ENCODE results near the gene METRN. TPM values are rescaled to one million over a fixed set of nuclear protein-coding genes. Genes with fewer than 3 reads are reported as not detected.
"Not testable (repeated sequence)": the region's sequence is repeated elsewhere in the genome, so short reads cannot be mapped to it uniquely, and the experiment has no call there.

METRN gene
- polyA plus RNA-seq, 2 of the 4 experiments (the other 2 are of a cell fraction): 41.0 to 82.2 TPM

DNA sequence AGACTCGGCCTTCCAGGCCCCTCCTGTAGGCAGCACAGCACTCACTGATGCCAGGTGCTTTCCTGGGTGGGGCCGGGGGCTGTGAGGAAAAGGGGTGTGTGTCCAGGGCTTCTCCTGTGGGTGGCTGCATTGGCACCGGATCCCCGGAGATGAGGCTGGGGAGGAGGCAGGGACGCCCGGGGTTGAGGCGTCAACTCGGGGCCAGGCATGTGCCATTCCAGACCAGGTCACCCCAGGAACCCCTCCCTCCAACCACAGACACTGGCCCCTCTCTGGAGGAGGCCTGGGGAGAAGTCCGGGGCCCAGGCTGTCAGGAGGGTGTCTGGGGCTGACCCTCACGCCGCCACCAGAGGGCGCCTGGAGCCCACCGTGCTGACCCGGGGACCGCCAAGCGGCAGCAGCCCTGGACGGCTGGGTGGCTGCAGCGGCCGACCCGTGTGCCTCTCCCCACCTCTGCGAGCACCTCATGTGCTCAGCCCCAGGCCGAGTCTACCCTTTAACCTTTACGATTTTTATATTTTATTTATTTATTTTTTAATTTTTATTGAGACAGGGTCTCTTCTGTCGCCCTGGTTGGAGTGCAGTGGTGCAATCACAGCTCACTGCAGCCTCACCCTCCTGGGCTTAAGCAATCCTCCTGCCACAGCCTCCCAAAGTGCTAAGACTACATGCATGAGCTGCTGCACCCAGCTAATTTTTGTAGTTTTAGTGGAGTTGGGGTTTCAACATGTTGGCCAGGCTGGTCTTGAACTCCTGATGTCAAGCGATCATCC, 3.2 kb upstream of the METRN start (continued):
- TF ChIP-seq, protein P1, sequence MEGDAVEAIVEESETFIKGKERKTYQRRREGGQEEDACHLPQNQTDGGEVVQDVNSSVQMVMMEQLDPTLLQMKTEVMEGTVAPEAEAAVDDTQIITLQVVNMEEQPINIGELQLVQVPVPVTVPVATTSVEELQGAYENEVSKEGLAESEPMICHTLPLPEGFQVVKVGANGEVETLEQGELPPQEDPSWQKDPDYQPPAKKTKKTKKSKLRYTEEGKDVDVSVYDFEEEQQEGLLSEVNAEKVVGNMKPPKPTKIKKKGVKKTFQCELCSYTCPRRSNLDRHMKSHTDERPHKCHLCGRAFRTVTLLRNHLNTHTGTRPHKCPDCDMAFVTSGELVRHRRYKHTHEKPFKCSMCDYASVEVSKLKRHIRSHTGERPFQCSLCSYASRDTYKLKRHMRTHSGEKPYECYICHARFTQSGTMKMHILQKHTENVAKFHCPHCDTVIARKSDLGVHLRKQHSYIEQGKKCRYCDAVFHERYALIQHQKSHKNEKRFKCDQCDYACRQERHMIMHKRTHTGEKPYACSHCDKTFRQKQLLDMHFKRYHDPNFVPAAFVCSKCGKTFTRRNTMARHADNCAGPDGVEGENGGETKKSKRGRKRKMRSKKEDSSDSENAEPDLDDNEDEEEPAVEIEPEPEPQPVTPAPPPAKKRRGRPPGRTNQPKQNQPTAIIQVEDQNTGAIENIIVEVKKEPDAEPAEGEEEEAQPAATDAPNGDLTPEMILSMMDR (IDR thresholded peaks at IDR 0.05): peak; percentile 89
- peak; percentile 84 for TF ChIP-seq SMC3 (IDR thresholded peaks at IDR 0.05)

DNA sequence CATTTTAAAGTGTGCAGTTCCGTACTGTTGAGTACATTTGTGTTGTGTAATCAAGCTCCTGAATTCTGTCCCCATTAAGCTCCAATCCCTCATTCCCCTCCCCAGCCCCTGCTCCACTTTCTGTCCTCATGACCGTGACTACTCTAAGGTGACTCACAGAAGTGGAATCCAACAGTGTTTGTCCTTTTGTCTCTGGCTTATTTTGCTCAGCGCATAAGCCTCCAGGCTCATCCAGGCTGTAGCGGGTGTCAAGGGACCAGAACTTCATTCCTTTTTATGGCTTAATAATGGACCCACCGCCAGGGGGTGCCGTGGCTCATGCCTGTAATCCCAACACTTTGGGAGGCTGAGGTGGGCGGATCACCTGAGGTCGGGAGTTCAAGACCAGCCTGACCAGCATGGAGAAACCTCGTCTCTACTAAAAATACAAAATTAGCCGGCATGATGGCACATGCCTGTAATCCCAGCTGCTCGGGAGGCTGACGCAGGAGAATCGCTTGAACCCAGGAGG, 2.1 kb upstream of the METRN start:
- DNase-seq (ENCODE audit: low read depth in 1 of 2, low spot score in 1 of 2): peak; percentile 95 to 99
- 9% methylated on average over 12 of the region's 13 CpGs for WGBS (ENCODE audit: missing lambda C conversion rate)
- peak; percentile 37 to 67 for ATAC-seq
- Histone ChIP-seq H3K4me2 (peak overlapping the region; percentile 70), H3K27ac (peak overlapping the region; percentile 86 to 99), H3K4me1 (peaks cover 66% of the 10 kb centered on the region), H3K4me3 (peak overlapping the region; percentile 16; the same call in 1 of the 3 replicates)
- ChIA-PET CTCF (interaction anchor here (0.7 to 25.1 kb wide), 22 partner anchors 10 to 386 kb away, joined by 3 to 656 read pairs (median 6); partner anchors contain the start of genes ANTKMT, CCDC78, CHTF18 and CIAO3), POLR2A (interaction anchor here (1.0 to 2.1 kb wide), 4 partner anchors 8 to 15 kb away, joined by 3 to 33 read pairs (median 4); partner anchors contain the start of genes ANTKMT and CCDC78)
- not testable (repeated sequence) for H3K9me3 ChIP-seq
- peak; percentile 99 for FAIRE-seq
- TF ChIP-seq EP300 (IDR thresholded peaks at IDR 0.05) (peak in 1 of 2 experiments; percentile 31; a peak in 1 of 5 replicates), RFX5 (IDR thresholded peaks at IDR 0.05) (0 out of 2 replicates have a peak, but pooled peaks have one; percentile 4), CEBPB (IDR thresholded peaks at IDR 0.05) (peak; percentile 89 to 91), SMC3 (IDR thresholded peaks at IDR 0.05) (peak; percentile 45; the same call in 2 of the 3 replicates), JUN (IDR thresholded peaks at IDR 0.05) (peak; percentile 46 to 69; a peak in 2 of 5 replicates), GATA3 (IDR thresholded peaks at IDR 0.05; ENCODE audit: borderline replicate concordance) (peak; percentile 65; the same call in 1 of the 2 replicates), FOSL2 (IDR thresholded peaks at IDR 0.05) (peak; percentile 85), FOSL2 (CRISPR knock-in tag; IDR thresholded peaks at IDR 0.05) (peak; percentile 98), JUNB (IDR thresholded peaks at IDR 0.05) (peak; percentile 83), RAD21 (conservative IDR thresholded peaks at IDR 0.05 in 1 of 2, IDR thresholded peaks at IDR 0.05 in 1 of 2) (peak; percentile 46 to 52; a peak in 4 of 5 replicates), HOXB5 (CRISPR knock-in tag; IDR thresholded peaks at IDR 0.05) (0 out of 2 replicates have a peak, but pooled peaks have one; percentile 36)
- TF ChIP-seq, protein P2, sequence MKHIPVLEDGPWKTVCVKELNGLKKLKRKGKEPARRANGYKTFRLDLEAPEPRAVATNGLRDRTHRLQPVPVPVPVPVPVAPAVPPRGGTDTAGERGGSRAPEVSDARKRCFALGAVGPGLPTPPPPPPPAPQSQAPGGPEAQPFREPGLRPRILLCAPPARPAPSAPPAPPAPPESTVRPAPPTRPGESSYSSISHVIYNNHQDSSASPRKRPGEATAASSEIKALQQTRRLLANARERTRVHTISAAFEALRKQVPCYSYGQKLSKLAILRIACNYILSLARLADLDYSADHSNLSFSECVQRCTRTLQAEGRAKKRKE (CRISPR knock-in tag; IDR thresholded peaks at IDR 0.05; ENCODE audit: low read depth): peak; percentile 57; the same call in 1 of the 2 replicates
- TF ChIP-seq, protein P3, sequence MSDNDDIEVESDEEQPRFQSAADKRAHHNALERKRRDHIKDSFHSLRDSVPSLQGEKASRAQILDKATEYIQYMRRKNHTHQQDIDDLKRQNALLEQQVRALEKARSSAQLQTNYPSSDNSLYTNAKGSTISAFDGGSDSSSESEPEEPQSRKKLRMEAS (IDR thresholded peaks at IDR 0.05): peak; percentile 80
- TF ChIP-seq, protein P1 (IDR thresholded peaks at IDR 0.05): peak; percentile 68

DNA sequence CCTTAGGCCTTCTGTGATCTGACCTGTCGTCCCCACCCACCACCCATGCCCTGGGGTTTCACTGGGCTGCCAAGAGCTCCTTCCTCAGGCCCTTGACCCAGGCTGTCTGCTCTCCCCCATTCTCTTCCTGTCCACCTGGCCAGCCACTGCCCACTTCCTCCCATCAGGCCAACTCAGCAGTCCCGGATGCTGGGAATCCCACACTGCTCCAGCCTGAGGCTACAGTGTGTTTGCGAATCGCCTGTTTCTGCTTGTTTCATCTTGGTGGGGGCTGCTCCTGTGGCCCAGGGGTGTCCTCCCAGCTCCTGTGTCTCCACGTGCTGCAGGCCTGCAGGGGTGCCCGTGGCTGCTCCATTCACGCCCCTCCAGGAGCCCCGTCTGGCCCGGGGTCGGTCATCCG, 839 bp upstream of the METRN start:
- no peak for DNase-seq (ENCODE audit: low read depth in 1 of 2, low spot score in 1 of 2)
- FAIRE-seq: no peak
- Histone ChIP-seq H3K9me3 (no peaks in the 10 kb centered on the region), H3K4me2 (peak overlapping the region; percentile 94), H3K4me1 (peaks cover 79% of the 10 kb centered on the region), H3K27ac (peak overlapping the region; percentile 80 to 99), H3K4me3 (peak overlapping the region; percentile 64)
- TF ChIP-seq ZC3H11A (IDR thresholded peaks at IDR 0.05) (no peak), MAFK (IDR thresholded peaks at IDR 0.05; ENCODE audit: partially characterized antibody) (peak; percentile 25)
- CTCF ChIA-PET: interaction anchor here (1.5 to 25.1 kb wide), 6 partner anchors 12 to 72 kb away, joined by 4 to 656 read pairs (median 20); partner anchors contain the start of genes ANTKMT, CCDC78, CHTF18 and CIAO3
- ATAC-seq: peak in 1 of 2 experiments; percentile 13; a peak in 3 of 6 replicates
- WGBS (ENCODE audit: missing lambda C conversion rate): 50% methylated on average over 4 of the region's 11 CpGs
- POLR2A ChIA-PET: no interaction called here
